HCT116 (cell line): ENCODE measurements around the gene MAVS. TPM values are rescaled to one million over a fixed set of nuclear protein-coding genes. Genes with fewer than 3 reads are reported as not detected.

Source experiments
- ATAC-seq: fragments of 200-7000 bp; cut with Tn5 transposase; 2 replicates; pipeline ENCODE4 v1.9.1; 2020; ENCODE audit warnings: mild to moderate bottlenecking, moderate library complexity
- BruUV-seq: library from RNA; stranded (reverse); fragments of 400-500 nt; replicated peaks from 2 replicates; lab custom pipeline; 2021; lab: Mats Ljungman, UMichigan
- CTCF ChIA-PET: fragments of 300-600 bp; sonication (Branson Sonifier 250); formaldehyde crosslinking; loops from one replicate; lab custom pipeline; 2021; ENCODE audit warnings: antibody characterized with exemption; lab: Charles Lee
- POLR2A ChIA-PET: fragments of 300-600, 350-600 bp; sonication (Branson Sonifier 250); formaldehyde crosslinking; loops from one replicate; lab custom pipeline; 2021; ENCODE audit warnings: antibody characterized with exemption; lab: Charles Lee
- RAD21 ChIA-PET, 2 experiments: fragments of 300-600 bp; sonication (Branson Sonifier 250); formaldehyde crosslinking; loops; one replicate each; lab custom pipeline; 2023; ENCODE audit warnings: low total read pairs in 2 of 2; ENCODE audit not compliant: uncharacterized antibody in 2 of 2, unreplicated experiment in 2 of 2, low non-redundant PET in 1 of 2; lab: Charles Lee
- DNase-seq: peaks from one replicate; pipeline ENCODE4 v3.0.0-alpha.2; 2010; ENCODE audit warnings: low read depth, low spot score
- H2AFZ ChIP-seq: fragments of 200-600 bp; shearing (Covaris generic), sonication (generic); 2 replicates; pipeline ENCODE4 v1.6.1; 2017; ENCODE audit warnings: low read depth, mixed run types, mixed read lengths, antibody characterized with exemption, low read length; ENCODE audit not compliant: poor library complexity, severe bottlenecking
- H3K27ac ChIP-seq: 2 replicates; pipeline ENCODE4 v1.5.1; 2012; ENCODE audit warnings: low read depth, low read length
- H3K27me3 ChIP-seq: fragments of 200-600 bp; sonication (generic); 2 replicates; pipeline ENCODE4 v1.6.1; 2016; ENCODE audit warnings: mixed run types, low read length, mixed read lengths; ENCODE audit not compliant: insufficient read depth
- H3K36me3 ChIP-seq, 2 experiments: fragments of 200-500 bp in 1 of 2; fragments of 200-600 bp in 1 of 2; sonication (Bioruptor generic) in 1 of 2; sonication (generic) in 1 of 2; 2 replicates each; pipeline versions ENCODE4 v1.5.1 to v1.6.1; 2014 to 2016; ENCODE audit warnings: low read length in 2 of 2, inconsistent platforms in 1 of 2, mixed read lengths in 1 of 2, mixed run types in 1 of 2; ENCODE audit not compliant: insufficient read depth in 2 of 2, control insufficient read depth in 1 of 2
- H3K4me1 ChIP-seq, 2 experiments: fragments of 200-600 bp in 1 of 2; sonication (generic) in 1 of 2; 2 replicates each; pipeline versions ENCODE4 v1.5.1 to v1.6.1; 2012 to 2017; ENCODE audit warnings: low read length in 2 of 2, inconsistent platforms in 1 of 2, mild to moderate bottlenecking in 1 of 2, mixed read lengths in 1 of 2, mixed run types in 1 of 2, moderate library complexity in 1 of 2; ENCODE audit not compliant: insufficient read depth in 2 of 2, control insufficient read depth in 1 of 2
- H3K4me2 ChIP-seq: fragments of 200-600 bp; sonication (generic); 2 replicates; pipeline ENCODE4 v1.6.1; 2017; ENCODE audit warnings: mixed run types, low read length, mixed read lengths
- H3K4me3 ChIP-seq, 2 experiments: fragments of 200-600 bp in 1 of 2; sonication (generic) in 1 of 2; replicated peaks in 1 of 2; 2 replicates each; pipeline ENCODE4 v1.5.1; 2011 to 2016; ENCODE audit warnings: low read length in 2 of 2, control low read depth in 1 of 2, low read depth in 1 of 2, mild to moderate bottlenecking in 1 of 2, mixed read lengths in 1 of 2, mixed run types in 1 of 2
- H3K79me2 ChIP-seq: fragments of 200-600 bp; sonication (generic); 2 replicates; pipeline ENCODE4 v1.6.1; 2017; ENCODE audit warnings: mild to moderate bottlenecking, mixed run types, low read length, moderate library complexity, mixed read lengths; ENCODE audit not compliant: insufficient read depth
- H3K9ac ChIP-seq: fragments of 200-600 bp; sonication (generic); 2 replicates; pipeline ENCODE4 v1.6.1; 2016; ENCODE audit warnings: low read length, mixed read lengths
- H3K9me2 ChIP-seq: fragments of 200-600 bp; sonication (generic), shearing (Covaris generic); 2 replicates; pipeline ENCODE4 v1.6.1; 2017; ENCODE audit warnings: mixed run types, mild to moderate bottlenecking, moderate library complexity; ENCODE audit not compliant: insufficient read depth
- H3K9me3 ChIP-seq, 2 experiments: fragments of 200-500 bp in 1 of 2; fragments of 200-600 bp in 1 of 2; sonication (Bioruptor generic) in 1 of 2; sonication (generic) in 1 of 2; 2 replicates each; pipeline ENCODE4 v1.6.1; 2014 to 2017; ENCODE audit warnings: low read length in 2 of 2, mixed read lengths in 2 of 2, inconsistent platforms in 1 of 2, low read depth in 1 of 2, mild to moderate bottlenecking in 1 of 2, mixed run types in 1 of 2, moderate library complexity in 1 of 2; ENCODE audit not compliant: control insufficient read depth in 1 of 2, insufficient read depth in 1 of 2
- H4K20me1 ChIP-seq: fragments of 200-600 bp; sonication (generic), shearing (Covaris generic); 2 replicates; pipeline ENCODE4 v1.6.1; 2017; ENCODE audit warnings: mixed run types, mild to moderate bottlenecking, moderate library complexity; ENCODE audit not compliant: insufficient read depth
- ATF3 ChIP-seq: IDR thresholded peaks from 2 replicates; pipeline ENCODE4 v1.6.1; 2012
- CBX3 ChIP-seq: IDR thresholded peaks from 2 replicates; pipeline ENCODE4 v1.6.1; 2012; ENCODE audit warnings: low read depth
- CEBPB ChIP-seq: IDR thresholded peaks from 2 replicates; pipeline ENCODE4 v1.6.1; 2012; ENCODE audit warnings: low read depth
- EGR1 ChIP-seq: IDR thresholded peaks from 2 replicates; pipeline ENCODE4 v1.6.1; 2012; ENCODE audit warnings: low read depth
- ELF1 ChIP-seq: IDR thresholded peaks from 2 replicates; pipeline ENCODE4 v1.6.1; 2012; ENCODE audit warnings: low read depth, borderline replicate concordance
- EZH2phosphoT487 ChIP-seq: fragments of 200-600 bp; IDR thresholded peaks from 2 replicates; pipeline ENCODE4 v1.6.1; 2018; ENCODE audit warnings: antibody characterized with exemption, borderline replicate concordance
- POLR2AphosphoS5 ChIP-seq: IDR thresholded peaks from 2 replicates; pipeline ENCODE4 v1.6.1; 2011; ENCODE audit warnings: mild to moderate bottlenecking, low read depth, low read length, moderate library complexity
- RAD21 ChIP-seq: IDR thresholded peaks from 2 replicates; pipeline ENCODE4 v1.6.1; 2012; ENCODE audit warnings: low read depth, mild to moderate bottlenecking
- SP1 ChIP-seq: IDR thresholded peaks from 2 replicates; pipeline ENCODE4 v1.6.1; 2012; ENCODE audit warnings: low read depth
- TCF7L2 ChIP-seq: IDR thresholded peaks from 2 replicates; pipeline ENCODE4 v1.7.0; 2011; ENCODE audit warnings: borderline replicate concordance, inconsistent platforms; ENCODE audit not compliant: insufficient read depth, insufficient read length; ENCODE audit errors: extremely low read depth
- ZNF274 ChIP-seq: fragments of 200-500 bp; sonication (Bioruptor generic); IDR thresholded peaks from 2 replicates; pipeline ENCODE4 v1.6.1; 2014; ENCODE audit warnings: mild to moderate bottlenecking, low read depth, low read length, inconsistent platforms
- intact Hi-C: fragments of 100-400 bp; cut with micrococcal nuclease; formaldehyde crosslinking; loops from 2 replicates; pipeline ENCODE4 v1.10.0; 2022
- total RNA-seq: library from RNA; stranded (reverse); gene quantifications from one replicate; pipeline ENCODE4 v1.2.1, GENCODE V29; 2021; ENCODE audit not compliant: unreplicated experiment

Gene MAVS
- total RNA-seq, 1 experiment from 2014 or later: 60.1 TPM

GRCh38 chr20:3900187-3900604, 53.6 kb downstream of the MAVS start:
- ChIA-PET POLR2A (interaction anchor here (0.7 kb wide), 1 partner anchor 19 kb away, joined by 3 read pairs; no protein-coding TSS in a partner anchor), RAD21 (no interaction called here), CTCF (interaction anchor here (4.2 kb wide), 1 partner anchor 45 kb away, joined by 43 read pairs; no protein-coding TSS in a partner anchor)
- H3K9ac ChIP-seq: no peak overlapping the region
- H3K27me3 ChIP-seq: no peaks in the 10 kb centered on the region
- no peak overlapping the region for H3K27ac ChIP-seq
- H4K20me1 ChIP-seq: peaks cover 53% of the 10 kb centered on the region
- DNase-seq: no peak
- no peak for TF ChIP-seq ZNF274
- no peak for TF ChIP-seq EGR1
- TF ChIP-seq CEBPB: no peak
- TF ChIP-seq EZH2phosphoT487: no peak
- TF ChIP-seq POLR2AphosphoS5: no peak
- no peak for TF ChIP-seq RAD21
- TF ChIP-seq CBX3: no peak
- no peak for TF ChIP-seq TCF7L2
- no peak for TF ChIP-seq ATF3
- TF ChIP-seq SP1: no peak
- no peak for TF ChIP-seq ELF1
- ATAC-seq: no peak
- peaks cover 0 to 3% of the 10 kb centered on the region in 2 experiments; a peak in 3 of 4 replicates for H3K36me3 ChIP-seq
- no TSS peak for BruUV-seq
- peaks cover 100% of the 10 kb centered on the region for H3K79me2 ChIP-seq
- no peak overlapping the region for H2AFZ ChIP-seq
- H3K4me3 ChIP-seq: no peak overlapping the region
- no peak overlapping the region for H3K4me2 ChIP-seq
- H3K4me1 ChIP-seq: peaks cover 30 to 63% of the 10 kb centered on the region in 2 experiments
- no peaks in the 10 kb centered on the region for H3K9me3 ChIP-seq
- intact Hi-C loops: no loop called here
- no peaks in the 10 kb centered on the region for H3K9me2 ChIP-seq
